Suprapubic skin (tissue), 4 donors: Measurements from ENCODE around the gene USP32.

Source experiments
- CTCF ChIP-seq, 2 donors: fragments of 200-600 bp in 1 of 2; fragments of 450-650 bp in 1 of 2; sonication (generic) in 1 of 2; IDR thresholded peaks; one replicate each; pipeline ENCODE4 v1.5.1; 2016 to 2019; ENCODE audit warnings: antibody characterized with exemption in 2 of 2, mild to moderate bottlenecking in 1 of 2, moderate library complexity in 1 of 2
- POLR2A ChIP-seq, 2 donors: fragments of 450-650 bp; IDR thresholded peaks; one replicate each; pipeline ENCODE4 v1.6.1; 2017; ENCODE audit warnings: antibody characterized with exemption in 2 of 2, mild to moderate bottlenecking in 2 of 2, moderate library complexity in 2 of 2
- POLR2AphosphoS5 ChIP-seq, 3 donors: sonication (generic); formaldehyde crosslinking; IDR thresholded peaks; one replicate each; pipeline ENCODE4 v1.6.1; 2017; ENCODE audit warnings: antibody characterized with exemption in 3 of 3

DNA sequence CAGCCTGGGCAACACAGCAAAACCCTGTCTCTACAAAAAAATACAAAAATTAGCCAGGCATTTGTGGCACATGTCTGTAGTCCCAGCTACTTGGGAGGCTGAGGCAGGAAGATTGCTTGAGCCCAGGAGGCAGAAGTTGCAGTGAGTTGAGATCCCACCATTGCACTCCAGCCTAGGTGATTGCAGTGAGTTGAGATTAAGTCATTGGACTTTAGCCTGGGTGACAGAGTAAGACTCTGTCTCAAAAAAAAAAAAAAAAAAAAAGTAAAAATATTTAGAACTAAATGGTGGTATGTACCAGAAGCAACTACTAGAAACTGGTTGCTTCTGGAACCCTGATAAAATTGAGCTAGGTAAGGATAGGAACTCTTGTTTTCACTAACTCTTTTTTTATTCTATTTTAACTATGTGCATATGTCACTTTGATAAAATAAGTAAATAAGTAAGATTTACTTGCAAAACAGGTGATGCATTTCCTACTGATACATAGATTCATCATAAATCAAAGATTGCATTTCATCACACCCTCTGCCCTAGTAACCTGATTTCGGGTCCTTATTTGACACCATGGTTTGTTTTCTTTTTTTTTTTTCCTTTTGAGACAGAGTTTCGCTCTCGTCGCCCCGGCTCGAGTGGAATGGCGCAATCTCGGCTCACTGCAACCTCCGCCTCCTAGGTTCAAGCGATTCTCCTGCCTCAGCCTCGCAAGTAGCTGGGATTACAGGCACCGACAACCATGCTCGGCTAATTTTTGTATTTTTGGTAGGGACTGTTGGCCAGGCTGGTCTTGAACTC, 66.0 kb downstream of the USP32 start:
- TF ChIP-seq CTCF (IDR thresholded peaks at IDR 0.05), result no peak
- no peak for TF ChIP-seq POLR2AphosphoS5 (IDR thresholded peaks at IDR 0.05)
- no peak for TF ChIP-seq POLR2A (IDR thresholded peaks at IDR 0.05)
